Measurements from ENCODE around the gene PTPN14.
A peak's percentile ranks its signal among the peaks of the same experiment; 100 is the strongest.
"Not testable (repeated sequence)": the region's sequence is repeated elsewhere in the genome, so short reads cannot be mapped to it uniquely, and the experiment has no call there.

Gene PTPN14

GRCh38 chr1:214551436-214552173 lies at the start of gene PTPN14:
TSS of gene PTPN14 (minus strand) at chr1:214551602. CDS start at chr1:214464803, 86,799 bp downstream.
- DNase-seq (ENCODE audit: low read depth), result peak; percentile 97

- DNase-seq (ENCODE audit: low read depth), result no peak
These were observed 41.8 kb upstream of the PTPN14 start for GRCh38 chr1:214593158-214593557.

- DNase-seq (ENCODE audit: low read depth), result not testable (repeated sequence)
These were observed 40.5 kb upstream of the PTPN14 start for GRCh38 chr1:214591918-214592317.

GRCh38 chr1:214590696-214591095 lies 39.3 kb upstream of the PTPN14 start:
- DNase-seq (ENCODE audit: low read depth), result peak; percentile 37

DNA sequence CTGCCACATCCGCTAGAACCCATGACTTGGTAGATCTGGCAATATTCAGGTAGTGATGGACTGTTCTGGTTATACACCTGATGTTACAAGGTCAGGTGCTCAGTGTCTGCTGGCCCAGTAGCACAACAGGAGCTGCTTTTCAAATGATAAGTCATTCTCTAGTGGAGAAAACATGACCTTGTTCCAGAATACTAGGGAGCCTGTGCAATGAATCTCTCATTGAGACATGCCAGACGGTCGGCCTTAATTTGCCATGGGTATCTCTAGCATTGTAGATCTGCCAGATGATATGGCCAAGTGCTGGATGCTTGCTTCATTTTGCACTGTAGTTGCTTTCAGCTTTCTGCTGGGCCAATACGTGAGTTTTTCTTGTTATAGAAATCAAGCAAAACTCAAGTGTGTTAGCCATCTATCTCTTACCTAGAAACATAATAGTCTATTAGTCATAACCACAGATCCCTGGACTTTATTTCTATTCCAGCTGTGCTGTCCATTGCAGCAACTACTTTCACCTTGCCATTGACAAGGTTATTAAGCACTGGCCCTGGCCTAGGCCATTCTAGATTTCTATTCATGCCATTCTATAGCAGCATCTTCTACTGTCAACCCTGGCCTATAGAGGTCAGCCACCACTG lies 37.7 kb upstream of the PTPN14 start:
- no peak for DNase-seq (ENCODE audit: low read depth)

DNA sequence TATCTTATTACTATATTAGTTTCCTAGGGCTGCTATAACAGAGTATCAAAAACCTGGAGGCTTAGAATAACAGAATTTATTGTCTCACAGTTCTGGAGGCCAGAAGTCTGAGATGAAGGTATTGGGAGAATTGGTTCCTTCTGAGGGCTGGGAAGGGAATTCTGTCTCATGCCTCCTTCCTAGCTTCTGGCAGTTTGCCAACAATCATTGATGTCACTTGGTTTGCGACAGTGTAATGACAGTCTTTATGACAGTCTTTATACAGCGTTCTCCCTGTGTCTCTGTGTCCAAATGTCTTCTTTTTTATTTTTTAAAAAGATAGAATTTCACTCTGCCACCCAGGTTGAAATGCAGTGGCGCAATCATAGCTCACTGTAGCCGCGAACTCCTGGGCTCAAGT lies 35.8 kb upstream of the PTPN14 start:
- no peak for DNase-seq (ENCODE audit: low read depth)

DNA sequence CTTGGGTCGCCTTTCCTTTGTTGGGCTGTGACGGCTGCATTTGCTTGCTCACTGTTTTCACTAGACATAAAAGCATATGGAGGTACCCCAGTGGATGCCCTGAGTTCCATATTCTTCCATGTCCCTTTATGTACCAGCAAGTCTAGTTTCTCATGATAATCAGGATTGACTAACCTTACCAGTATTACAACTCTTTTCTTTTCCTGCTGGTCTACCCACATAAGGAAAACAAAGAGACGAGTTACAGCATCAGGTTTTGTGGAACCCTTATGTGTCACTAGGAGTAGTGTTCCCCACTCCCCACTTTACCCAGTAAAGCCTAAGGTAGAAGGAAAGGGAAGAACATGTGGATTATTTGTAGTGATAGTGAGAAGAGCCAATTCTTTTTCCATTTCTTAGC lies 35.2 kb upstream of the PTPN14 start:
- no peak for DNase-seq (ENCODE audit: low read depth)

DNA sequence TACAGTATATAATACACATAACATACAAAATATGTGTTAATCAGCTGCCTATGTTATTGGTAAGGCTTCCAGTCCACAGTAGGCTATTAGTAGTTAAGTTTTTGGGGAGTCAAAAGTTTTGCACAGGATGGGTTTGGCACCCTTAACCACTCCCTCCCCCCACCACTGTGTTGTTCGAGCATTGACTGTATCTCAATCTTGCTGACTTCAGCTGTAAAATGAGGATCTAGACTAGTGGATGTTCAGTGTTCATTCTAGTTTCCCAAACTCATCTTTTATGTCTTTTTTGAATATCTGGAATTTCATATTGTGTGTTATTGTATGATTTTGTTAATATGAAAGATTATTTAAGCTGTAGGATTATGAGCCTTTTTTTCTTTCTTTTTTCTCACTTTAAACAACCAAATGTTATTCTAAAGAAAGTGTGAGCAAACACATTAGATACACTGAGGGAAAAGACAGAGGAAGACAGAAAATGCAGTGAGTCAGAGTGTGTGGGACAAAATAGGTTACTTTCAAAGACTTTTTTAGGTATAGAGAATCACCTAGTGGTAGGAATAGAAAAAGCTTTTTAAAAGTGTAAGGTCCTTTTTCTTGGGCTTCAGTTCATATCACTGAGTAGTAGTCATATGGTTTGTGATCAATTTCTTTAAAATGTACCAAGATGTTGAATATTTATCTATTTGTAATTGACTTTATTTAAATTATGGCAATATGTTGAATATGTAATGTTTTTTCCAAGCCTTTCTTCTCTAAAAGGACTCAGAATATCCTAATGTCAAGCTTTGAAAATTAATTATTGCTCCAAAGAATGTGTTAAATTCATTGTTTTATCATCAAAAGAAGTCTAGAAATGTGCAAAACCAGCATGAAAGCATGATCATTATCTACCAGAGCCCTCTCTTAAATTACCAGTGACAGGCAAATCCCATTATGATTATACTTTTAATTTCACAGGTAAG lies 33.7 kb upstream of the PTPN14 start:
- DNase-seq (ENCODE audit: low read depth), result peak; percentile 87

DNA sequence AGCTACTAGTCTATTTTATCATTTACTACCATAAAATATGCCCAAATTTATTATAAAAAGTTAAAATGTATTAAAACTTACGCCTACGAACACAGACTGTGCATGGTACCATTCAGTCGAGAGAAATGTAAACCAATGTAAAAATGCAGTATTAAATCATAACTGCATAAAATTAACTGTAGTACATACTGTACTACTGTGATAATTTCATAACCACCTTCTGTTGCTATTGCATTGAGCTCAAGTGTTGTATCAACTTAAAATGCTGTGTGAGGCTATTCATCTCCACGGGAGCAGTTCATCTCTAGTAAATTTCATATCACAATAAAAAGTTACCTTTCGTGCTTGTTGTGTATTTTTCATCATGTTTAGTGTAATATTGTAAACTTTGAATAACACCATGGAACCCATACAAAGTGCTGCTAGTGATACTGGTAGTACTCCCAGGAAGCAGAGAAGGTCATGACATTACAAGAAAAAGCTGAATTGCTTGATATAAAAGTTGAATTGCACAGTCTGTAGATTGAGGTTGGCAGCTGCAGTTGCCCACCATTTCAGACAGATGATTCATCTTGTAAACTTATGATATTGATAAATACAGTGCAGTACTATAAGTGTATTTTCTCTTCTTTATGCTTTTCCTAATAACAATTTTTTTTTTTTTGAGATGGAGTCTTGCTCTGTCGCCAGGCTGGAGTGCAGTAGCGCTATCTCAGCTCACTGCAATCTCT lies 32.6 kb upstream of the PTPN14 start:
- DNase-seq (ENCODE audit: low read depth), result peak; percentile 45

- DNase-seq (ENCODE audit: low read depth), result no peak
These were observed 31.7 kb upstream of the PTPN14 start for GRCh38 chr1:214583113-214583512.

- no peak for DNase-seq (ENCODE audit: low read depth)
These were observed 31.0 kb upstream of the PTPN14 start for GRCh38 chr1:214582289-214582891.

- DNase-seq (ENCODE audit: low read depth), result peak; percentile 94
These were observed 30.4 kb upstream of the PTPN14 start for GRCh38 chr1:214581785-214582184.

DNA sequence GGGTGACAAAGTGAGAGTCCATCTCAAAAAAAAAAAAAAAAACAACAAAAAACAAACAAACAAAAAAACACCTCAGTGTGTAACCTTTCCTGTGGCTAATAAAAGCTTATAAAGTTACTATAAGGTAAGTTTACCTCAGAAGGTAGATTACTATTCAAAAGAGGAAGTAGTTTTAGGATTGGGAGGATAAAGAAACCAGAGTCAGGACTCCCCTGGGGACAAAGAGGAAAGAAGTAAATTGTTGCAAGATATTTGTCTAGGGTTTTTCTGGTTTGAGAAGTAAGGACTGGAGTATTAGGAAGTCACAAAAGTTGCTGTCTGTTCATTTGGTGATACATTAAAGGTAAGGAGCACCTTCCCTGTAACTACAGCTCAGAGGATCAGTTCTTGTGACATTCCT lies 27.8 kb upstream of the PTPN14 start:
- DNase-seq (ENCODE audit: low read depth), result no peak

DNA sequence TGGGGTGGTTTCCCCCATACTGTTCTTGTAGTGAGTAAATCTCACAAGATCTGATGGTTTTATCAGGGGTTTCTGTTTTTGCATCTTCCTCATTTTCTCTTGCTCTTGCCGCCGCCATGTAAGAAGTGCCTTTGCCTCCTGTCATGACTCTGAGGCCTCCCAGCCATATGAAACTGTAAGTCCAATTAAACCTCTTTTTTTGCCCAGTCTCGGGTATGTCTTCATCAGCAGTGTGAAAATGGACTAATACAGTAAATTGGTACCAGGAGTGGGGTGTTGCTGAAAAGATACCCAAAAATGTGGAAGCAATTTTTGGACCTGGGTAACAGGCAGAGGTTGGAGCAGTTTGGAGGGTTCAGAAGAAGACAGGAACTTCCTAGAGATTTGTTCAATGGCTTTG lies 24.7 kb upstream of the PTPN14 start:
- not testable (repeated sequence) for DNase-seq (ENCODE audit: low read depth)

- peak; percentile 69 for DNase-seq (ENCODE audit: low read depth)
These were observed 23.4 kb upstream of the PTPN14 start for GRCh38 chr1:214574598-214575411.

GRCh38 chr1:214573386-214574318 lies 22.2 kb upstream of the PTPN14 start:
- DNase-seq (ENCODE audit: low read depth), result no peak

DNA sequence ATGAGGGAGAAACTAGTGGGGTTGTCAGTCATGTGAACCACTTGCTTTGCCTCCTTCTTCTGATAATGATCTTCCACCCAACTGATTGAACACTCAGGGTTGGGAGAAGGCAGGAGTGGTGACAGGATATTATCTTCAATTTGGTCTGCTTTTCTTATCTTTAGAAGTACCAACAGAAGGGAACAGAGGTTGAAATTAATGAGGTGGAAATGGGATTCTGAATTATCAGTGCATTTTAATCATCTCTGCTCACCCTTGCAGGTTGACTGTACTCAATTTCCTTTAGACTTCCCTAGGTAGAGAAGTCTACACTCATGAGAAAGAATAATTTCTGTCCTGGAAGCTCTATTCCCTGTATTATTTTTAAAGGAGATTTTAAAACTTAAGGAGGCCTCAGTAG lies 19.9 kb upstream of the PTPN14 start:
- no peak for DNase-seq (ENCODE audit: low read depth)

GRCh38 chr1:214570442-214570841 lies 19.0 kb upstream of the PTPN14 start:
- peak; percentile 88 for DNase-seq (ENCODE audit: low read depth)

GRCh38 chr1:214569357-214570004 lies 18.1 kb upstream of the PTPN14 start:
- peak; percentile 88 for DNase-seq (ENCODE audit: low read depth)

Data from ELR (cell line).